ENCODE measurements around the gene TNRC18.

DNA sequence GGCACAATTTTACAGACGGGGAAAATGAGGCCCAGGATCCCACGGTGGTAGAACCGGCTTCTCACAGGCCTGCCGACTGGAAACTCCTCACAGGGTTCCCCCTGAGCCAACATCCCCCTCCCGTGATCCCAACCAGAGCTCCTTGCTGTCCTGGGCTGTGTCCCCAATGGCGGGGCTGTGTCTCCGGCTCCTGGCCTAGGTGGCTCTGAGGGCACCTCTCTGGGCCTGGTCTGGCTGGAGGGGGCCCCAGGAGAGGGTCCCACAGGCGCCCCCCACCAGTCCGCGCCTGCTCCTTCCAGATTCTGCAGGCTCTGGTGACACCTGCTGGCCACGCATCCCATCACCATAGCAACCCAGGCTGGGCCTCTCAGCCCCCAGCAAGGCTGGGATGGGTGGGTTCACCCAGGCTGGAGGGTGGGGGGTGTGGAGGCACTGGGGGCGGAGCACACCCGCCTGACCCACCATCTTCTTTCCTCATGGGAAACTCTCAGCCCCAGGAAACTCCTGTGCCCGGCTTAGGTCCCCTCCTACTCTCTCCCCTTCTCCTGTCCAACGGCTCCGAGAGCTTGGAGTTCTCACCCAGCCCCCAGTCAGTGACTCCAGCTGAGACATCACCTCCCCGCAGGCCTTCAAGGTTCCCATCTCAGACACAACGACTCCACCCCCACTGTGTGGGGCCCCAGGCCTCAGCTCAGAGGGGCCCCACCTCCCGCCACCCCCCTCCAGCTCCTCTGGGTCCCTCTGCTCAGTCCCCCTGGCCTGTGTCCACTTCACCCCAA lies 27.1 kb upstream of the TNRC18 start:
- TF ChIP-seq, protein P1, sequence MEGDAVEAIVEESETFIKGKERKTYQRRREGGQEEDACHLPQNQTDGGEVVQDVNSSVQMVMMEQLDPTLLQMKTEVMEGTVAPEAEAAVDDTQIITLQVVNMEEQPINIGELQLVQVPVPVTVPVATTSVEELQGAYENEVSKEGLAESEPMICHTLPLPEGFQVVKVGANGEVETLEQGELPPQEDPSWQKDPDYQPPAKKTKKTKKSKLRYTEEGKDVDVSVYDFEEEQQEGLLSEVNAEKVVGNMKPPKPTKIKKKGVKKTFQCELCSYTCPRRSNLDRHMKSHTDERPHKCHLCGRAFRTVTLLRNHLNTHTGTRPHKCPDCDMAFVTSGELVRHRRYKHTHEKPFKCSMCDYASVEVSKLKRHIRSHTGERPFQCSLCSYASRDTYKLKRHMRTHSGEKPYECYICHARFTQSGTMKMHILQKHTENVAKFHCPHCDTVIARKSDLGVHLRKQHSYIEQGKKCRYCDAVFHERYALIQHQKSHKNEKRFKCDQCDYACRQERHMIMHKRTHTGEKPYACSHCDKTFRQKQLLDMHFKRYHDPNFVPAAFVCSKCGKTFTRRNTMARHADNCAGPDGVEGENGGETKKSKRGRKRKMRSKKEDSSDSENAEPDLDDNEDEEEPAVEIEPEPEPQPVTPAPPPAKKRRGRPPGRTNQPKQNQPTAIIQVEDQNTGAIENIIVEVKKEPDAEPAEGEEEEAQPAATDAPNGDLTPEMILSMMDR (conservative IDR thresholded peaks at IDR 0.05; ENCODE audit: low read length): peak; percentile 74
- TF ChIP-seq EZH2phosphoT487 (IDR thresholded peaks at IDR 0.05; ENCODE audit: borderline replicate concordance): no peak
